GM12892 (cell line): ENCODE data around the gene SLC35A4.

Experiments used
- POLR2A ChIP-seq: IDR thresholded peaks from 2 replicates; pipeline ENCODE4 v1.6.1; 2011; ENCODE audit warnings: low read depth, low read length, control low read depth
- POLR2AphosphoS5 ChIP-seq: IDR thresholded peaks from 2 replicates; pipeline ENCODE4 v1.6.1; 2011; ENCODE audit warnings: low read depth, low read length, control low read depth
- TAF1 ChIP-seq: IDR thresholded peaks from 2 replicates; pipeline ENCODE4 v1.6.1; 2011; ENCODE audit warnings: low read depth, mild to moderate bottlenecking, control low read depth, low read length, borderline replicate concordance

- TF ChIP-seq POLR2A (no peak), TAF1 (no peak), POLR2AphosphoS5 (no peak)
These were observed 37.5 kb downstream of the SLC35A4 start for GRCh38 chr5:140602147-140602546.
